Testis (tissue), 2 donors: ENCODE results near the gene MOG.

Experiments
- CTCF ChIP-seq, 3 experiments: fragments of 450-650 bp in 2 of 3; fragments of 200-600 bp in 1 of 3; sonication (generic) in 1 of 3; IDR thresholded peaks; one replicate each; pipeline ENCODE4 v1.5.1; 2016 to 2019; ENCODE audit warnings: antibody characterized with exemption in 3 of 3, mild to moderate bottlenecking in 2 of 3, moderate library complexity in 1 of 3
- POLR2A ChIP-seq: fragments of 450-650 bp; IDR thresholded peaks from one replicate; pipeline ENCODE4 v1.6.1; 2017; ENCODE audit warnings: antibody characterized with exemption, mild to moderate bottlenecking, moderate library complexity

GRCh38 chr6:29667158-29667557 lies 10.3 kb downstream of the MOG start:
- no peak for TF ChIP-seq CTCF (IDR thresholded peaks at IDR 0.05)
- TF ChIP-seq POLR2A: no peak
